ENCODE data around the gene PRC1. TPM values are rescaled to one million over a fixed set of nuclear protein-coding genes. Genes with fewer than 3 reads are reported as not detected.

The PRC1 gene, protein sequence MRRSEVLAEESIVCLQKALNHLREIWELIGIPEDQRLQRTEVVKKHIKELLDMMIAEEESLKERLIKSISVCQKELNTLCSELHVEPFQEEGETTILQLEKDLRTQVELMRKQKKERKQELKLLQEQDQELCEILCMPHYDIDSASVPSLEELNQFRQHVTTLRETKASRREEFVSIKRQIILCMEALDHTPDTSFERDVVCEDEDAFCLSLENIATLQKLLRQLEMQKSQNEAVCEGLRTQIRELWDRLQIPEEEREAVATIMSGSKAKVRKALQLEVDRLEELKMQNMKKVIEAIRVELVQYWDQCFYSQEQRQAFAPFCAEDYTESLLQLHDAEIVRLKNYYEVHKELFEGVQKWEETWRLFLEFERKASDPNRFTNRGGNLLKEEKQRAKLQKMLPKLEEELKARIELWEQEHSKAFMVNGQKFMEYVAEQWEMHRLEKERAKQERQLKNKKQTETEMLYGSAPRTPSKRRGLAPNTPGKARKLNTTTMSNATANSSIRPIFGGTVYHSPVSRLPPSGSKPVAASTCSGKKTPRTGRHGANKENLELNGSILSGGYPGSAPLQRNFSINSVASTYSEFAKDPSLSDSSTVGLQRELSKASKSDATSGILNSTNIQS
- total RNA-seq (10 to 100 TPM; 79.7 to 79.9 TPM), polyA plus RNA-seq (3.4 TPM)

GRCh38 chr15:90994417-90995311 is at the start of gene PRC1:
PRC1 (minus strand) TSS chr15:90994535; CDS start chr15:90994417, 118 bp downstream.
- no peaks in the 10 kb centered on the region for H3K27me3 ChIP-seq (ENCODE audit: insufficient read depth, low read length, poor library complexity, severe bottlenecking)
- Mint-ChIP-seq H3K36me3 (peaks cover 0 to 34% (median 10%) of the 10 kb centered on the region in 3 donors), H3K4me1 (peaks cover 25 to 34% (median 33%) of the 10 kb centered on the region in 3 donors), H3K27me3 (no peaks in the 10 kb centered on the region), H3K4me3 (peak within 1 kb of the TSS; percentile 97 to 100 (median 99)), H3K27ac (peak within 1 kb of the TSS; percentile 95 to 99 (median 98)), H3K9me3 (no peaks in the 10 kb centered on the region)
- peaks cover 13% of the 10 kb centered on the region for H3K4me1 ChIP-seq (ENCODE audit: insufficient read depth, low read length)
- peak; percentile 96 to 98 (median 98) for DNase-seq
- POLR2A ChIA-PET: no interaction called here
- H3K4me3 ChIP-seq (ENCODE audit: low read length): peak within 1 kb of the TSS; percentile 93
- H3K9me3 ChIP-seq (ENCODE audit: low read length): no peaks in the 10 kb centered on the region
- peaks cover 3% of the 10 kb centered on the region for H3K36me3 ChIP-seq (ENCODE audit: insufficient read depth, low read length)
- CTCF ChIA-PET: no interaction called here
- H3K27ac ChIP-seq (ENCODE audit: low read depth, low read length): peak within 1 kb of the TSS; percentile 94

DNA sequence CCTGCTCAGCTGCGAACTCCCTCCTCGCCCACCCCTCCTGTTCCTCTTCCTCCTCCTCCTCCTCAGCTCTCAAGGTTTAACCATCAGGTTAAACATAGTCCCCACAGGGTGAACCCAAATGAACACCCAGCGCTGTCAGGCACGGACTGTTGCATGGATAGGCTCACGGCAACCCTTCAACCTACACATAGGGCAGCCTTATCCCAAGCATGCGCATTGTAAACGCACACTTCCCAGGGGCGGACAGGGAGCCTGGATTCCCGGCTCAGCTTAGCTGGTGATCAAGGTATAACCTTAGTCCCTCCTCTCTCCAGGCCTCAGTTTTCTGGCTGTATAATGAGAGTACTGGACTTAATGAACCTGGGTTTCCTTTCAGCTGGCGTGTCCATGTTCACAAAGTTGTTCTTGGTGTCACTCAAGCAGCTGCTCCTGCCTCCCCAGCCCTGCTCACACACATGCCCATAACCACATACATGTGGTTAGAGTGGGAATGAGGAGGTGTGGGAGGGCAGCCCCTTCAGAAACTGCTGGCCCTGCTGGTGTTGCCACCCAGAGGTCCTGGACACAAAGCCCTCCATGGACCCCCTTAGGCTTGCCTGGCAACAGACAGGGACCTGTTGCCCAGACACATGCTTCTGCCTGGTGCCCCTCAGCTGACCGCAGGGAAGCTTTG is 49.0 kb upstream of the PRC1 start:
- H3K4me1 ChIP-seq (ENCODE audit: insufficient read depth, low read length): peaks cover 9% of the 10 kb centered on the region
- DNase-seq: no peak
- Mint-ChIP-seq H3K27me3 (peaks cover 1 to 5% of the 10 kb centered on the region in 2 donors), H3K36me3 (no peaks in the 10 kb centered on the region), H3K4me1 (peaks cover 12 to 14% (median 13%) of the 10 kb centered on the region in 3 donors), H3K4me3 (no peak overlapping the region), H3K27ac (peak overlapping the region in 1 of 8 donors; percentile 38), H3K9me3 (no peaks in the 10 kb centered on the region)
- H3K4me3 ChIP-seq (ENCODE audit: low read length): no peak overlapping the region
- H3K27ac ChIP-seq (ENCODE audit: low read depth, low read length): no peak overlapping the region
- no peaks in the 10 kb centered on the region for H3K27me3 ChIP-seq (ENCODE audit: insufficient read depth, low read length, poor library complexity, severe bottlenecking)
- no peaks in the 10 kb centered on the region for H3K9me3 ChIP-seq (ENCODE audit: low read length)
- ChIA-PET CTCF (interaction anchor here (1.0 to 1.2 kb wide), 3 partner anchors 10 to 111 kb away, joined by 3 to 4 read pairs (median 3); partner anchors contain the start of gene HDDC3), POLR2A (no interaction called here)
- H3K36me3 ChIP-seq (ENCODE audit: insufficient read depth, low read length): no peaks in the 10 kb centered on the region

- no peak overlapping the region for H3K4me3 Mint-ChIP-seq
- Histone ChIP-seq H3K27me3 (ENCODE audit: insufficient read depth, low read length, poor library complexity, severe bottlenecking) (no peaks in the 10 kb centered on the region), H3K27ac (ENCODE audit: low read depth, low read length) (no peak overlapping the region), H3K9me3 (ENCODE audit: low read length) (no peaks in the 10 kb centered on the region), H3K4me3 (ENCODE audit: low read length) (no peak overlapping the region), H3K36me3 (ENCODE audit: insufficient read depth, low read length) (no peaks in the 10 kb centered on the region), H3K4me1 (ENCODE audit: insufficient read depth, low read length) (no peaks in the 10 kb centered on the region)
- peaks cover 5 to 6% of the 10 kb centered on the region in 2 donors for H3K27me3 Mint-ChIP-seq
- ChIA-PET CTCF (no interaction called here), POLR2A (no interaction called here)
- no peak for DNase-seq
- H3K4me1 Mint-ChIP-seq: no peaks in the 10 kb centered on the region
- no peak overlapping the region for H3K27ac Mint-ChIP-seq
- H3K36me3 Mint-ChIP-seq: no peaks in the 10 kb centered on the region
- no peaks in the 10 kb centered on the region for H3K9me3 Mint-ChIP-seq
These were observed 46.5 kb upstream of the PRC1 start for GRCh38 chr15:91040856-91041255.

DNA sequence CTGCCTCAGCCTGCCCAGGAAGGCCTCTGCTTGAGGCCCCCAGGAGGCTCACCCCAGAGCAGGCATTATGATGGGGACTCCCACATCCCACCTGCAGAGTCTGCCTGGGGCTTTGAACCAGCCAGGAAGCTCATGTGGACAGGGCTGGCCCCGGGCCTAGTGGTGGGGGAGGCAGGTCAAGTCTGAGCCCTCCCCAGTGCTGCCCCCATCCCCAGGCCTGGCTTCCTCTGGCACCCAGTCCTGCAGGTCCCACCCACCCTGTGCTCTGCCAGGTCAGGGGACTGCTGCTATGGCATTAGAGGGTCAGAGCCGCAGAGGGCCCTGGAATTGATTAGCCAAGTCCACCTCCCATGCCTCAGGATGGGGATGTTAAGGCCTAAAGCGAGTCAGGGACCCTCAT is 45.7 kb upstream of the PRC1 start:
- H3K36me3 ChIP-seq (ENCODE audit: insufficient read depth, low read length): no peaks in the 10 kb centered on the region
- Mint-ChIP-seq H3K4me1 (no peaks in the 10 kb centered on the region), H3K27ac (no peak overlapping the region), H3K4me3 (no peak overlapping the region), H3K27me3 (peaks cover 5 to 6% of the 10 kb centered on the region in 2 donors), H3K36me3 (no peaks in the 10 kb centered on the region), H3K9me3 (no peaks in the 10 kb centered on the region)
- H3K4me3 ChIP-seq (ENCODE audit: low read length): no peak overlapping the region
- DNase-seq: no peak
- no peaks in the 10 kb centered on the region for H3K4me1 ChIP-seq (ENCODE audit: insufficient read depth, low read length)
- ChIA-PET POLR2A (no interaction called here), CTCF (no interaction called here)
- no peak overlapping the region for H3K27ac ChIP-seq (ENCODE audit: low read depth, low read length)
- no peaks in the 10 kb centered on the region for H3K9me3 ChIP-seq (ENCODE audit: low read length)
- no peaks in the 10 kb centered on the region for H3K27me3 ChIP-seq (ENCODE audit: insufficient read depth, low read length, poor library complexity, severe bottlenecking)

DNA sequence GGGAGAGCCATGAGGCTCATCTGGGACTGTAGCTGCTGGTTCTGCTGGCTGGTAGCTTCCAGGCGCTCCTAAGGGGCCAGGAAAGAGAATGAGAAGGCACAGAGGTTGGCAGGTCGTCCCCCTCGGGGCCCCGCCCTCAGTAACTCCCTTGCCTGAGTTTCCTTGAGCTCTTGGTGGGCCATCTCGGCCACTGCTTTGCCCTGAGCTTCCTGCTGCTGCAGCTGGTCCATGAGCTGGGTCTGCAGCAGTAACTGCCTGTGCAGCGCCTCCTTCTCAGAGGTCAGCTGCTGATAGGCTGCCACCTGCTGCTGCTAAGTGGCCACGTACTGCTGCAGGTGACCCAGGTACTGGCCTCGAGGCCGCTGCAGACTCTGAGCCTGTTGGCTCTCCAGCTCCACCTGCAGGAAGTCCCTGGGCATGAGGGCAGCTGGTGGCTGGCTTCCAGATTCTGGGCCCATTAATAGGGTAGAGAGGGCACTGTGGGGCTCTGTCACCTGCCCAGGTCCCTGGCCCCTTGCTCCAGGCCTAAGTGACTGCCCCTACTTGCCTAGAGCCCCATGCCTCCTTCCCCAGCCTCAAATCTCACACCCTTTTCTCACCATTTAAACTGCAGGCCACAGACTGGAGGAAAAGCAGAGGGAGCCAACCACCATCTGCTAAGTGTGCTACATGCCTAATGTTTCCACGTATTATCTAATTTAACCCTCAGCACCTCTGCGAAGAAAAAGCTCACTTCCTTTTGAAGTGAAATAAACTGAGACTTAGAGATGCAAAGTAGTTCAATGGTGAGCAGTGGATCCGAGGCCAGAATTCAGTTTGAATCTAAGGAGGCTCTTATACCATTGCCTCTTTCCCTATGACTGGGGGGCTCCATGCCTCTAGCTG is 38.8 kb upstream of the PRC1 start:
- peaks cover 0 to 8% (median 7%) of the 10 kb centered on the region in 3 donors for H3K4me1 Mint-ChIP-seq
- Histone ChIP-seq H3K27ac (ENCODE audit: low read depth, low read length) (no peak overlapping the region), H3K27me3 (ENCODE audit: insufficient read depth, low read length, poor library complexity, severe bottlenecking) (no peaks in the 10 kb centered on the region), H3K9me3 (ENCODE audit: low read length) (no peaks in the 10 kb centered on the region), H3K4me1 (ENCODE audit: insufficient read depth, low read length) (no peaks in the 10 kb centered on the region), H3K36me3 (ENCODE audit: insufficient read depth, low read length) (no peaks in the 10 kb centered on the region), H3K4me3 (ENCODE audit: low read length) (no peak overlapping the region)
- no peaks in the 10 kb centered on the region for H3K9me3 Mint-ChIP-seq
- peak overlapping the region in 1 of 7 donors; percentile 27 for H3K4me3 Mint-ChIP-seq
- ChIA-PET POLR2A (no interaction called here), CTCF (interaction anchor here (0.7 to 3.2 kb wide), 19 partner anchors 9 to 740 kb away, joined by 3 to 21 read pairs (median 4); partner anchors contain the start of genes HDDC3, RCCD1, UNC45A and VPS33B)
- H3K27ac Mint-ChIP-seq: peak overlapping the region in 2 of 8 donors; percentile 3 to 42
- peak; percentile 25 to 69 (median 38) for DNase-seq
- no peaks in the 10 kb centered on the region for H3K36me3 Mint-ChIP-seq
- H3K27me3 Mint-ChIP-seq: peaks cover 0 to 3% of the 10 kb centered on the region in 2 donors

DNA sequence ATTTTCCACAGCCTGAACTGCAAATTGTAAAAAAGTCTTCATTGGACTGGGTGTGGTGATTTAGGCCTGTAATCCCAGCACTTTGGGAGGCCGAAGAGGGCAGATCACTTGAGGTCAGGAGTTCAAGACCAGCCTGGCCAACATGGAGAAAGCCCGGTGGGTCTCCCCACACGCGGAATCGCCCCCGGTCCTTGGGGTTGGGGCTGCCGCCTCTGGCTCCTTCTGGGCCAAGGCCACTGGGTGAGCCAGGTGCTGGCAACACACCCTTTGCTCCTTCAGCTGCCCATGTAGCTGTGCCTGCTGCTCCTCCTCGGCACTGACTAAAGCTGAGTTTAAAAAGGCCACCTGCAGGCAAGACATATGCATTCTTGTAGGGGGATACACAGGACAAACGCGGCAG is 37.5 kb upstream of the PRC1 start:
- Mint-ChIP-seq H3K4me1 (peaks cover 0 to 8% (median 7%) of the 10 kb centered on the region in 3 donors), H3K36me3 (no peaks in the 10 kb centered on the region), H3K27ac (peak overlapping the region in 1 of 8 donors; percentile 14), H3K27me3 (no peaks in the 10 kb centered on the region), H3K4me3 (no peak overlapping the region), H3K9me3 (no peaks in the 10 kb centered on the region)
- H3K27me3 ChIP-seq (ENCODE audit: insufficient read depth, low read length, poor library complexity, severe bottlenecking): no peaks in the 10 kb centered on the region
- H3K36me3 ChIP-seq (ENCODE audit: insufficient read depth, low read length): no peaks in the 10 kb centered on the region
- POLR2A ChIA-PET: no interaction called here
- CTCF ChIA-PET: interaction anchor here (1.0 to 2.3 kb wide), 4 partner anchors 9 to 128 kb away, joined by 3 to 6 read pairs (median 4); partner anchors contain the start of genes RCCD1 and VPS33B
- H3K9me3 ChIP-seq (ENCODE audit: low read length): no peaks in the 10 kb centered on the region
- H3K4me3 ChIP-seq (ENCODE audit: low read length): no peak overlapping the region
- H3K4me1 ChIP-seq (ENCODE audit: insufficient read depth, low read length): no peaks in the 10 kb centered on the region
- H3K27ac ChIP-seq (ENCODE audit: low read depth, low read length): no peak overlapping the region
- no peak for DNase-seq

GRCh38 chr15:91027677-91028076 is 33.3 kb upstream of the PRC1 start:
- H3K27ac ChIP-seq (ENCODE audit: low read depth, low read length): no peak overlapping the region
- Mint-ChIP-seq H3K4me1 (peaks cover 5 to 9% (median 7%) of the 10 kb centered on the region in 3 donors), H3K27me3 (no peaks in the 10 kb centered on the region), H3K36me3 (no peaks in the 10 kb centered on the region), H3K27ac (peak overlapping the region in 1 of 8 donors; percentile 52), H3K4me3 (no peak overlapping the region), H3K9me3 (no peaks in the 10 kb centered on the region)
- no peak for DNase-seq
- H3K9me3 ChIP-seq (ENCODE audit: low read length): no peaks in the 10 kb centered on the region
- H3K4me3 ChIP-seq (ENCODE audit: low read length): no peak overlapping the region
- no peaks in the 10 kb centered on the region for H3K36me3 ChIP-seq (ENCODE audit: insufficient read depth, low read length)
- H3K27me3 ChIP-seq (ENCODE audit: insufficient read depth, low read length, poor library complexity, severe bottlenecking): no peaks in the 10 kb centered on the region
- H3K4me1 ChIP-seq (ENCODE audit: insufficient read depth, low read length): no peaks in the 10 kb centered on the region
- ChIA-PET CTCF (interaction anchor here (1.3 to 1.7 kb wide), 2 partner anchors 70 to 71 kb away, joined by 4 to 5 read pairs; no protein-coding TSS in a partner anchor), POLR2A (no interaction called here)
